Thyroid gland (tissue), 4 donors: ENCODE results near the gene TXNDC2.

Experiments used
- CTCF ChIP-seq, 6 experiments: fragments of 200-600 bp in 3 of 6; fragments of 450-650 bp in 3 of 6; sonication (generic) in 3 of 6; IDR thresholded peaks; one replicate each; pipeline ENCODE4 v1.5.1; 2016 to 2019; ENCODE audit warnings: antibody characterized with exemption in 6 of 6, mild to moderate bottlenecking in 2 of 6, inconsistent platforms in 1 of 6, moderate library complexity in 1 of 6
- POLR2A ChIP-seq, 2 donors: fragments of 450-650 bp; IDR thresholded peaks; one replicate each; pipeline ENCODE4 v1.6.1; 2017; ENCODE audit warnings: antibody characterized with exemption in 2 of 2, mild to moderate bottlenecking in 2 of 2, moderate library complexity in 1 of 2

DNA sequence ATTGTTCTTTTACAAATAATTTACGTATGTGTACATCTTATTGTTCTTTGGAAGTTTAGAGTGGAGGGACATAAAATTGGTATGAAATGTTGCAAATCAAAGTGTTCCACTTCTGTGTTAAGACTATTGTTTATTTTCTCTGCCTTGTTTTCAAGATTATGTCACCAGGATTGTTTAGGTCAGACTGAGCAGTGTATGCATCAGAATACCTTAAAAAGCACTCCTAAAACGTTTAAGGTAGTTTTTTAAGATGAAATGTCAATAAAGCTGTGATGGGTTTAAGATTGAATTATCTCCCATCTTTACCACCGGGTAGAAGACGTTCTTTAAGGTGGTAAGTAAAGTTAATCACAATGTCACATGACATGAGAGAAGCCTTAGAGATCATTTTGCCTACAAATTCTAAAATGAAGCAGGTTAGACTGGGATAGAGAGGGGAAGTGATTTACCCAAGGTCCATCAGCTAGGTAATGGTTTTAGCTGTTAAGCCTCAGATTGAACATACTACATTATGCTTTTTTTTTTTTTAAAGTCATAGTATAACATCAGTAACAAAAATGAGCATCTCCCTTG, 38.7 kb downstream of the TXNDC2 start:
- no peak for TF ChIP-seq POLR2A (IDR thresholded peaks at IDR 0.05)
- no peak for TF ChIP-seq CTCF (IDR thresholded peaks at IDR 0.05)
